ENCODE results near the gene POMGNT1.

DNA sequence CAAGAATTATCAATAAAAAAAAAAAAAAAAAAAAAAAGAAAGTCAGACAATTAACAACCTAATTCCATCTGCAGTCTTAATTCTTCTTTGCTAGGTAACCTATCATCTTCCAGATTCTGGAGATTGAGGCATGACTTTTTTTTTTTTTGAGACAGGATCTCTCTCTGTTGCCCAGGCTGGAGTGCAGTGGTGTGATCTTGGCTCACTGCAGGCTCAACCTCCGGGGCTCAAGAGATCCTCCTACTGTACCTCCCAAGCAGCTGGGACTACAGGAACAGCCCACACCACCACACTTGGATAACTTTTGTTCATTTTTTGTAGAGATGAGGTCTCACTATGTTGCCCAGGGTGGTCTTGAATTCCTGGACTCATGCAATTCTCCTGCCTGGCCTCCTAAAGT lies 44.7 kb upstream of the POMGNT1 start:
- TF ChIP-seq, protein P1, sequence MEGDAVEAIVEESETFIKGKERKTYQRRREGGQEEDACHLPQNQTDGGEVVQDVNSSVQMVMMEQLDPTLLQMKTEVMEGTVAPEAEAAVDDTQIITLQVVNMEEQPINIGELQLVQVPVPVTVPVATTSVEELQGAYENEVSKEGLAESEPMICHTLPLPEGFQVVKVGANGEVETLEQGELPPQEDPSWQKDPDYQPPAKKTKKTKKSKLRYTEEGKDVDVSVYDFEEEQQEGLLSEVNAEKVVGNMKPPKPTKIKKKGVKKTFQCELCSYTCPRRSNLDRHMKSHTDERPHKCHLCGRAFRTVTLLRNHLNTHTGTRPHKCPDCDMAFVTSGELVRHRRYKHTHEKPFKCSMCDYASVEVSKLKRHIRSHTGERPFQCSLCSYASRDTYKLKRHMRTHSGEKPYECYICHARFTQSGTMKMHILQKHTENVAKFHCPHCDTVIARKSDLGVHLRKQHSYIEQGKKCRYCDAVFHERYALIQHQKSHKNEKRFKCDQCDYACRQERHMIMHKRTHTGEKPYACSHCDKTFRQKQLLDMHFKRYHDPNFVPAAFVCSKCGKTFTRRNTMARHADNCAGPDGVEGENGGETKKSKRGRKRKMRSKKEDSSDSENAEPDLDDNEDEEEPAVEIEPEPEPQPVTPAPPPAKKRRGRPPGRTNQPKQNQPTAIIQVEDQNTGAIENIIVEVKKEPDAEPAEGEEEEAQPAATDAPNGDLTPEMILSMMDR (IDR thresholded peaks at IDR 0.05; ENCODE audit: insufficient read depth, low read length): no peak
- no peak for TF ChIP-seq POLR2AphosphoS5 (IDR thresholded peaks at IDR 0.05; ENCODE audit: low read depth)

Measured in HL-60 (cell line).